GM12873 (cell line): ENCODE results near the gene OTOP3.

Experiments used
- TF ChIP-seq, protein P1 (sequence below): IDR thresholded peaks from 2 replicates; pipeline ENCODE4 v1.5.1; 2012; ENCODE audit warnings: low read depth, mild to moderate bottlenecking, moderate library complexity, low read length, control low read depth; ENCODE audit not compliant: insufficient read depth; ENCODE audit errors: missing control alignments

Gene OTOP3

DNA sequence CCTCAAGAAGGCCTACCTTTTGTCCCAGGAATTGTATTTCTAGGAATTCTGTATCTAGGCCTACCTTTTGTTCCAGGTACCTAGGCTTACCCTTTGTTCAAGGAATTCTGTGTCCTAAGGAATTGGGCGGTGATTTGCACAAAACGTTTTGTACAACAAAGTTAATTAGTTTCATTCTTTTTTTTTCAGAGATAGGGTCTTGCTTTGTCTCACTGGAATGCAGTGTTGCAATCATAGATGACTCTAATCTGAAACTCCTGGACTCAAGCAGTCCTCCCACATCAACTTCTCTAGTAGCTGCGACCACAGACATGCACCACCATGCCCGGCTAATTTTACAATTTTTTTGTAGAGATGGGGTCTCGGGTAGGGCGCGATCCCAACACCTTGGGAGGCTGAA lies 58.7 kb downstream of the OTOP3 start:
- TF ChIP-seq, protein P1, sequence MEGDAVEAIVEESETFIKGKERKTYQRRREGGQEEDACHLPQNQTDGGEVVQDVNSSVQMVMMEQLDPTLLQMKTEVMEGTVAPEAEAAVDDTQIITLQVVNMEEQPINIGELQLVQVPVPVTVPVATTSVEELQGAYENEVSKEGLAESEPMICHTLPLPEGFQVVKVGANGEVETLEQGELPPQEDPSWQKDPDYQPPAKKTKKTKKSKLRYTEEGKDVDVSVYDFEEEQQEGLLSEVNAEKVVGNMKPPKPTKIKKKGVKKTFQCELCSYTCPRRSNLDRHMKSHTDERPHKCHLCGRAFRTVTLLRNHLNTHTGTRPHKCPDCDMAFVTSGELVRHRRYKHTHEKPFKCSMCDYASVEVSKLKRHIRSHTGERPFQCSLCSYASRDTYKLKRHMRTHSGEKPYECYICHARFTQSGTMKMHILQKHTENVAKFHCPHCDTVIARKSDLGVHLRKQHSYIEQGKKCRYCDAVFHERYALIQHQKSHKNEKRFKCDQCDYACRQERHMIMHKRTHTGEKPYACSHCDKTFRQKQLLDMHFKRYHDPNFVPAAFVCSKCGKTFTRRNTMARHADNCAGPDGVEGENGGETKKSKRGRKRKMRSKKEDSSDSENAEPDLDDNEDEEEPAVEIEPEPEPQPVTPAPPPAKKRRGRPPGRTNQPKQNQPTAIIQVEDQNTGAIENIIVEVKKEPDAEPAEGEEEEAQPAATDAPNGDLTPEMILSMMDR: no peak

DNA sequence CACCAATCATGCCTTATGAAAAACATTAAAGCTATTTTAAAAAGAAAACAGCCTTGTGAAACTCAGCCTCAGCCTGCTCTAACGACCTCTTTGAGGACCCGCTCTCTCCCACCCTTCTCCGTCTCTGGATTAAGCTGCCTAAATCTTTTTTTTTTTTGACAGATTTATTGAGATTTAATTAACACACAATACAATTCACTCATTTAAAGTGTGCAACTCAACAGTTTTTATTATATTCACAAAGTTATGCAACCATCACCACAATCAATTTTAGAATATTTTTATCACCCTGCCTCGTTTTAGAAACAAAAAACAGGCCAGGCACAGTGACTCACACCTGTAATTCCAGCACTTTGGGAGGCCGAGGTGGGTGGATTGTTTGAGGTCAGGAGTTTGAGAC lies 60.1 kb downstream of the OTOP3 start:
- TF ChIP-seq, protein P1: no peak

- TF ChIP-seq, protein P1: no peak
These were observed 63.1 kb downstream of the OTOP3 start for GRCh38 chr17:74998783-74999182.

DNA sequence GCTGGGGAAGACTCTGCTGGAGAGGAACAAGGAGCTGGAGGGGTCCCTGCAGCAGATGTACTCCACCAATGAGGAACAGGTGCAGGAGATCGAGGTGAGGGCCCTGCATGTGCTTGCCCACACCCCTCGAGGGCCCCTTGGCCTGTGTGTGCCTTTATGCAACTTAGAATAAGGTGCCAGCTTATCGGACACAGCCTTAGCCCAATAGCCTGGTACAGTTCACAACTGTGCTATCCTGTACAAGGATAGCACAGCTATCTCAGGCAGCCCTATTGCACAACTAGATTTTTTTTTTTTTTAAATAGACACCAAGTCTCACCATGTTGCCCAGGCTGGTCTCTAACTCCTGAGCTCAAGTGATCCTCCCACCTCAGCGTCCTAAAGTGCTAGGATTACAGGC lies 63.8 kb downstream of the OTOP3 start:
- TF ChIP-seq, protein P1: no peak
